PFSK-1 (cell line): Measurements from ENCODE around the gene REC8.

Experiments used
- POLR2AphosphoS5 ChIP-seq: IDR thresholded peaks from 2 replicates; pipeline ENCODE4 v1.6.1; 2012; ENCODE audit warnings: low read depth, mild to moderate bottlenecking, control low read depth, low read length, moderate library complexity
- SIN3A ChIP-seq: IDR thresholded peaks from 2 replicates; pipeline ENCODE4 v1.6.1; 2012; ENCODE audit warnings: mild to moderate bottlenecking, low read length, moderate library complexity, borderline replicate concordance; ENCODE audit not compliant: insufficient read depth

DNA sequence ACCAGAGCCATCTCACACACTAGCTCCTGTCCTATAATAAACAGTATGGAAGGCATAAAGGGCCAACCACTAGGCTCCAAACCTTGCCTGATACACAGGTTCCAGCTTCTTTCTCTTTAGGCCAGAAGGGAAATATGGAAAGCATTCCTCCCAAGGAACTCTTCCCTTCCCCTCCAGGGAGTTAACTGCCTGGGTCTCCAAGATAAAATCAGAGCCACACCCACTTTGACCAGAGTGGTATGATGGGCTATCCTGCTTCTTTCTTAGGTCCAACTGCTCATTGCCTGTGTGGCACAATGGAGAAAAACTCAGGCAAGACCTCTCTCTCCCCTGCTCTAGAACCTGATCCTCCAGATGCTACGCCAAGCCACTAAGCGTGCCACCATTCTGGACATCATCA lies 35.7 kb downstream of the REC8 start:
- TF ChIP-seq SIN3A (no peak), POLR2AphosphoS5 (no peak)
